ENCODE measurements around the gene ACVR2B. TPM values are rescaled to one million over a fixed set of nuclear protein-coding genes. Genes with fewer than 3 reads are reported as not detected.

Gene ACVR2B
- polyA plus RNA-seq, 1 donor from 2014 or later = 33.3 TPM

- Histone ChIP-seq H3K9ac (ENCODE audit: low read length) (no peak overlapping the region), H3K79me2 (replicated peaks; ENCODE audit: insufficient read depth, low read length) (no peaks in the 10 kb centered on the region), H3K9me3 (ENCODE audit: low read length) (no peaks in the 10 kb centered on the region), H3K4me2 (ENCODE audit: low read length) (no peak overlapping the region), H3K9me2 (ENCODE audit: insufficient read depth, low read length) (no peaks in the 10 kb centered on the region), H3K4me3 (ENCODE audit: low read length) (no peak overlapping the region), H4K20me1 (ENCODE audit: insufficient read depth) (no peaks in the 10 kb centered on the region), H3K27me3 (ENCODE audit: insufficient read depth, low read depth, low read length) (no peaks in the 10 kb centered on the region), H3K36me3 (ENCODE audit: insufficient read depth, low read length) (peaks cover 16% of the 10 kb centered on the region), H3K27ac (ENCODE audit: low read length) (no peak overlapping the region), H3F3A (ENCODE audit: insufficient read depth, low read length, poor library complexity, severe bottlenecking) (no peaks in the 10 kb centered on the region), H2AFZ (ENCODE audit: low read depth, low read length) (no peak overlapping the region)
- TF ChIP-seq TAF1 (IDR thresholded peaks at IDR 0.05; ENCODE audit: low read depth) (no peak), RAD21 (conservative IDR thresholded peaks at IDR 0.05) (no peak), MXI1 (conservative IDR thresholded peaks at IDR 0.05; ENCODE audit: poor library complexity, severe bottlenecking) (no peak), EZH2 (IDR thresholded peaks at IDR 0.05; ENCODE audit: borderline replicate concordance, insufficient read depth, low read length, poor library complexity, severe bottlenecking) (no peak), EP300 (conservative IDR thresholded peaks at IDR 0.05; ENCODE audit: poor library complexity, severe bottlenecking) (no peak), SMC3 (conservative IDR thresholded peaks at IDR 0.05; ENCODE audit: poor library complexity) (no peak), POLR2AphosphoS5 (IDR thresholded peaks at IDR 0.05) (no peak)
- TF ChIP-seq, protein P1, sequence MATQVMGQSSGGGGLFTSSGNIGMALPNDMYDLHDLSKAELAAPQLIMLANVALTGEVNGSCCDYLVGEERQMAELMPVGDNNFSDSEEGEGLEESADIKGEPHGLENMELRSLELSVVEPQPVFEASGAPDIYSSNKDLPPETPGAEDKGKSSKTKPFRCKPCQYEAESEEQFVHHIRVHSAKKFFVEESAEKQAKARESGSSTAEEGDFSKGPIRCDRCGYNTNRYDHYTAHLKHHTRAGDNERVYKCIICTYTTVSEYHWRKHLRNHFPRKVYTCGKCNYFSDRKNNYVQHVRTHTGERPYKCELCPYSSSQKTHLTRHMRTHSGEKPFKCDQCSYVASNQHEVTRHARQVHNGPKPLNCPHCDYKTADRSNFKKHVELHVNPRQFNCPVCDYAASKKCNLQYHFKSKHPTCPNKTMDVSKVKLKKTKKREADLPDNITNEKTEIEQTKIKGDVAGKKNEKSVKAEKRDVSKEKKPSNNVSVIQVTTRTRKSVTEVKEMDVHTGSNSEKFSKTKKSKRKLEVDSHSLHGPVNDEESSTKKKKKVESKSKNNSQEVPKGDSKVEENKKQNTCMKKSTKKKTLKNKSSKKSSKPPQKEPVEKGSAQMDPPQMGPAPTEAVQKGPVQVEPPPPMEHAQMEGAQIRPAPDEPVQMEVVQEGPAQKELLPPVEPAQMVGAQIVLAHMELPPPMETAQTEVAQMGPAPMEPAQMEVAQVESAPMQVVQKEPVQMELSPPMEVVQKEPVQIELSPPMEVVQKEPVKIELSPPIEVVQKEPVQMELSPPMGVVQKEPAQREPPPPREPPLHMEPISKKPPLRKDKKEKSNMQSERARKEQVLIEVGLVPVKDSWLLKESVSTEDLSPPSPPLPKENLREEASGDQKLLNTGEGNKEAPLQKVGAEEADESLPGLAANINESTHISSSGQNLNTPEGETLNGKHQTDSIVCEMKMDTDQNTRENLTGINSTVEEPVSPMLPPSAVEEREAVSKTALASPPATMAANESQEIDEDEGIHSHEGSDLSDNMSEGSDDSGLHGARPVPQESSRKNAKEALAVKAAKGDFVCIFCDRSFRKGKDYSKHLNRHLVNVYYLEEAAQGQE (IDR thresholded peaks at IDR 0.05; ENCODE audit: borderline replicate concordance) = no peak
- TF ChIP-seq, protein P2, sequence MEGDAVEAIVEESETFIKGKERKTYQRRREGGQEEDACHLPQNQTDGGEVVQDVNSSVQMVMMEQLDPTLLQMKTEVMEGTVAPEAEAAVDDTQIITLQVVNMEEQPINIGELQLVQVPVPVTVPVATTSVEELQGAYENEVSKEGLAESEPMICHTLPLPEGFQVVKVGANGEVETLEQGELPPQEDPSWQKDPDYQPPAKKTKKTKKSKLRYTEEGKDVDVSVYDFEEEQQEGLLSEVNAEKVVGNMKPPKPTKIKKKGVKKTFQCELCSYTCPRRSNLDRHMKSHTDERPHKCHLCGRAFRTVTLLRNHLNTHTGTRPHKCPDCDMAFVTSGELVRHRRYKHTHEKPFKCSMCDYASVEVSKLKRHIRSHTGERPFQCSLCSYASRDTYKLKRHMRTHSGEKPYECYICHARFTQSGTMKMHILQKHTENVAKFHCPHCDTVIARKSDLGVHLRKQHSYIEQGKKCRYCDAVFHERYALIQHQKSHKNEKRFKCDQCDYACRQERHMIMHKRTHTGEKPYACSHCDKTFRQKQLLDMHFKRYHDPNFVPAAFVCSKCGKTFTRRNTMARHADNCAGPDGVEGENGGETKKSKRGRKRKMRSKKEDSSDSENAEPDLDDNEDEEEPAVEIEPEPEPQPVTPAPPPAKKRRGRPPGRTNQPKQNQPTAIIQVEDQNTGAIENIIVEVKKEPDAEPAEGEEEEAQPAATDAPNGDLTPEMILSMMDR (IDR thresholded peaks at IDR 0.05; ENCODE audit: poor library complexity, severe bottlenecking) = no peak
Measured at GRCh38 chr3:38519651-38520050, 66.0 kb downstream of the ACVR2B start.

GRCh38 chr3:38521391-38521987 is 67.8 kb downstream of the ACVR2B start:
- no peaks in the 10 kb centered on the region for H3K9me3 ChIP-seq (ENCODE audit: low read length)
- no peak overlapping the region for H3K4me3 ChIP-seq (ENCODE audit: low read length)
- H3K27ac ChIP-seq (ENCODE audit: low read length) = no peak overlapping the region
- H3K9ac ChIP-seq (ENCODE audit: low read length) = no peak overlapping the region
- H2AFZ ChIP-seq (ENCODE audit: low read depth, low read length) = no peak overlapping the region
- no peaks in the 10 kb centered on the region for H3K9me2 ChIP-seq (ENCODE audit: insufficient read depth, low read length)
- no peak overlapping the region for H3K4me2 ChIP-seq (ENCODE audit: low read length)
- TF ChIP-seq, protein P1 (IDR thresholded peaks at IDR 0.05; ENCODE audit: borderline replicate concordance) = no peak
- TF ChIP-seq SMC3 (conservative IDR thresholded peaks at IDR 0.05; ENCODE audit: poor library complexity) (peak; percentile 98), RAD21 (conservative IDR thresholded peaks at IDR 0.05) (peak; percentile 87), EZH2 (IDR thresholded peaks at IDR 0.05; ENCODE audit: borderline replicate concordance, insufficient read depth, low read length, poor library complexity, severe bottlenecking) (no peak), EP300 (conservative IDR thresholded peaks at IDR 0.05; ENCODE audit: poor library complexity, severe bottlenecking) (no peak), POLR2AphosphoS5 (IDR thresholded peaks at IDR 0.05) (no peak), MXI1 (conservative IDR thresholded peaks at IDR 0.05; ENCODE audit: poor library complexity, severe bottlenecking) (no peak), TAF1 (IDR thresholded peaks at IDR 0.05; ENCODE audit: low read depth) (no peak)
- TF ChIP-seq, protein P2 (IDR thresholded peaks at IDR 0.05; ENCODE audit: poor library complexity, severe bottlenecking) = peak; percentile 90
- no peaks in the 10 kb centered on the region for H3K79me2 ChIP-seq (replicated peaks; ENCODE audit: insufficient read depth, low read length)
- no peaks in the 10 kb centered on the region for H3K27me3 ChIP-seq (ENCODE audit: insufficient read depth, low read depth, low read length)
- no peaks in the 10 kb centered on the region for H4K20me1 ChIP-seq (ENCODE audit: insufficient read depth)
- peaks cover 16% of the 10 kb centered on the region for H3K36me3 ChIP-seq (ENCODE audit: insufficient read depth, low read length)
- no peaks in the 10 kb centered on the region for H3F3A ChIP-seq (ENCODE audit: insufficient read depth, low read length, poor library complexity, severe bottlenecking)
